MV-4-11 (cell line): ENCODE measurements around the gene ATG2B.
A peak's percentile ranks its signal among the peaks of the same experiment; 100 is the strongest.

Experiments used
- DNase-seq: peaks from one replicate; lab custom pipeline; 2025; lab: John Stamatoyannopoulos, UW

ATG2B gene

GRCh38 chr14:96309133-96309895 lies 53.8 kb downstream of the ATG2B start:
- no peak for DNase-seq

GRCh38 chr14:96307434-96307833 lies 55.7 kb downstream of the ATG2B start:
- no peak for DNase-seq

GRCh38 chr14:96304956-96305355 lies 58.2 kb downstream of the ATG2B start:
- DNase-seq: no peak

- no peak for DNase-seq
These were observed 59.2 kb downstream of the ATG2B start for GRCh38 chr14:96303981-96304380.

GRCh38 chr14:96299441-96299840 lies 63.7 kb downstream of the ATG2B start:
- no peak for DNase-seq

- DNase-seq: no peak
These were observed 65.1 kb downstream of the ATG2B start for GRCh38 chr14:96297997-96298515.

- no peak for DNase-seq
These were observed 66.1 kb downstream of the ATG2B start for GRCh38 chr14:96297000-96297399.

GRCh38 chr14:96294246-96294645 lies 68.9 kb downstream of the ATG2B start:
- DNase-seq: no peak

GRCh38 chr14:96287856-96288255 lies 75.3 kb downstream of the ATG2B start:
- DNase-seq: no peak

GRCh38 chr14:96286251-96286650 lies 76.9 kb downstream of the ATG2B start:
- DNase-seq: no peak

- no peak for DNase-seq
These were observed 77.5 kb downstream of the ATG2B start for GRCh38 chr14:96285667-96286066.

- DNase-seq: no peak
These were observed 78.7 kb downstream of the ATG2B start for GRCh38 chr14:96284430-96284829.

- DNase-seq: no peak
These were observed 79.1 kb downstream of the ATG2B start for GRCh38 chr14:96284008-96284407.

GRCh38 chr14:96281486-96281885 lies 81.7 kb downstream of the ATG2B start:
- no peak for DNase-seq

- DNase-seq: no peak
These were observed 83.0 kb downstream of the ATG2B start for GRCh38 chr14:96280104-96280503.

- DNase-seq: no peak
These were observed 83.6 kb downstream of the ATG2B start for GRCh38 chr14:96279564-96279963.

GRCh38 chr14:96277890-96278289 lies 85.3 kb downstream of the ATG2B start:
- DNase-seq: no peak

GRCh38 chr14:96275177-96276112 lies 87.7 kb downstream of the ATG2B start:
- peak; percentile 27 for DNase-seq

GRCh38 chr14:96274543-96274942 lies 88.6 kb downstream of the ATG2B start:
- DNase-seq: no peak

GRCh38 chr14:96274122-96274521 lies 89.0 kb downstream of the ATG2B start:
- DNase-seq: no peak

GRCh38 chr14:96273629-96274028 lies 89.5 kb downstream of the ATG2B start:
- DNase-seq: no peak

- no peak for DNase-seq
These were observed 90.2 kb downstream of the ATG2B start for GRCh38 chr14:96272777-96273473.
